ENCODE results near the gene LONP1. TPM values are rescaled to one million over a fixed set of nuclear protein-coding genes. Genes with fewer than 3 reads are reported as not detected.

Gene LONP1
- total RNA-seq, 1 donor from 2014 or later = 65.3 TPM

DNA sequence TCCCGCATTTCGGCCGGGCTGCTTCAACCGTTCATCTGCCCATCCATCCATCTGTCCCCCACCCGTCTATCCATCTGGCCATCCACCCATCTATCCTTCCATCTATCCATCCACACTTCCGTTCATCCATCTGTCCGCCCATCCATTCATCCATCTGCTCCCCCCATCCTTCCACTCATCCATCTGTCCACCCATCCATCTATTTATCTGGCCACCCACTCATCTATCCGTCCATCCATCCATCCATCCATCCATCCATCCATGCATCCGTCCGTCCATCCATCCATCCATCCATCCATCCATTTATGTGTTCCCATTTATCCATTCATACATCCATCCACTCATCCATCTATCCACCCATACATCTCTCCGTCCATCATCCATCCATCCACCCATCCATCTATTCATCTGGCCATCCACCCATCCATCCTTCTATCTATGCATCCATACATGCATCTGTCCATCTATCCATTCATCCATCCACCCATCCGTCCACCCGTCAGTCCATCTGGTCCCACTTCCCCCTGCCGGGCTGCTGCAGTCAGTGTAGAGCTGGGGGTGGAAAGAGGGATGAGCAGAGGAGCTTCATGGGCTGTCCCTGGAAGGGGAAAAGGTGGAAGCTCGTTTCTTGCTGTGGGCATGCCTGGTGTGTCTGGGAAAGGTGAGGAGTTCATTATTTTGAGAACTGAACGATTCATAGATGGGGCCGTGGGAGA lies 38.4 kb downstream of the LONP1 start:
- Histone ChIP-seq H3K4me3 (peak overlapping the region; percentile 96), H3K36me3 (peaks cover 17% of the 10 kb centered on the region), H3K9me3 (no peaks in the 10 kb centered on the region), H3K27me3 (ENCODE audit: low read depth) (no peaks in the 10 kb centered on the region), H3K27ac (no peak overlapping the region), H3K4me1 (peaks cover 19% of the 10 kb centered on the region)
- TF ChIP-seq, protein P1, sequence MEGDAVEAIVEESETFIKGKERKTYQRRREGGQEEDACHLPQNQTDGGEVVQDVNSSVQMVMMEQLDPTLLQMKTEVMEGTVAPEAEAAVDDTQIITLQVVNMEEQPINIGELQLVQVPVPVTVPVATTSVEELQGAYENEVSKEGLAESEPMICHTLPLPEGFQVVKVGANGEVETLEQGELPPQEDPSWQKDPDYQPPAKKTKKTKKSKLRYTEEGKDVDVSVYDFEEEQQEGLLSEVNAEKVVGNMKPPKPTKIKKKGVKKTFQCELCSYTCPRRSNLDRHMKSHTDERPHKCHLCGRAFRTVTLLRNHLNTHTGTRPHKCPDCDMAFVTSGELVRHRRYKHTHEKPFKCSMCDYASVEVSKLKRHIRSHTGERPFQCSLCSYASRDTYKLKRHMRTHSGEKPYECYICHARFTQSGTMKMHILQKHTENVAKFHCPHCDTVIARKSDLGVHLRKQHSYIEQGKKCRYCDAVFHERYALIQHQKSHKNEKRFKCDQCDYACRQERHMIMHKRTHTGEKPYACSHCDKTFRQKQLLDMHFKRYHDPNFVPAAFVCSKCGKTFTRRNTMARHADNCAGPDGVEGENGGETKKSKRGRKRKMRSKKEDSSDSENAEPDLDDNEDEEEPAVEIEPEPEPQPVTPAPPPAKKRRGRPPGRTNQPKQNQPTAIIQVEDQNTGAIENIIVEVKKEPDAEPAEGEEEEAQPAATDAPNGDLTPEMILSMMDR (IDR thresholded peaks at IDR 0.05) = no peak
- ATAC-seq (no peak), DNase-seq (no peak)
- intact Hi-C loops (cut with DNase I) = no loop called here

DNA sequence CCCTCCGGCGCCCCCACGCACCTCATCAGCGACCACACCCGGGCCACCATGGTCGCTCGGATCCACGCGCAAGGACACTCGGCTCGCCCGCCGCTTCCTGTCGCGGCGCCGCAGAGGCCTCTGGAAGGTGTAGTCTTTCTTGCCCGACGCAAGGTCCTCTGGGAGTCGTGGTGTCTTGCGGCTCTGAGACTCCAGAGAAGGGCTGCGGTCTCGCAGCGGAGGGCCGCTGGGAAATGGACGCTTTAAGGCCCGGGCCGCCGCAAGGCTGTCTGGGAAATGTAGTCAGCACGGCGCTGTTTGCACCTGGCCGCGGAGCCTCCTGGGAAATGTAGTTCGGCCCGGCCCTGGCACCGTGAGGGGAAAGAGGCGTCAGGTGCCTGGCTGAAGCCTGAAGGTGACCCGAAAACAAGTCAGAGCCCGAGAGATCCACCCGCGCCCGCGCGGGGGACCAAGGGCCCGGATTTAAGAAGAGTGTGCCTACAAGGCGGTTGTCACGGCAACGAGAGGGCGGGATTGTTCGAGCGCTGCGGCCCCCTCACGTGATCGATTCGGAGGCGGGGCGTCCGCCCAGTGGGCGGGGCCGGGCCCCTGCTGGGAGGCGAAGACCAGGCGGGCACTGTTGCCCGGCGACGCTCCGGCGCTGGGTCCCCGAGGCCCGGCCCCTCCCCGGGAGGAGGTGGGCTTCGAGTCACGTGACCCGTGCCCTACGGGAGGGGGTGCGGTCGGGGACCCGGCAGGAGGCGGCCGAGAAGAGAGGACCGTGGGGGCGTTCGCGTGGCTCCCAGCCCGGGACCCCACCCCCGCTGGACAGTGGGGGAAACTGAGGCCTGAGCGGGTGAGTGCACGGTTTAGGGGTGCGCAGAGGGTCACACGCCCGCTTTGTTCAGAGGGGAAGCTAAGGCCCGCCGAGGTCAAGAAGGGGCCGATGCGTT lies 39.2 kb downstream of the LONP1 start, which contains the start of the genes HSD11B1L and MICOS13:
TSS of gene HSD11B1L (plus strand) at position 591 of the 932 bp plus-strand sequence. CDS start 3,806 bp downstream, outside the sequence.
TSS of gene MICOS13 (minus strand) at position 80 of the 932 bp plus-strand sequence. CDS start at position 50, 30 bp downstream.
- no peaks in the 10 kb centered on the region for H3K27me3 ChIP-seq (ENCODE audit: low read depth)
- ATAC-seq (peak; percentile 97), DNase-seq (peak; percentile 100)
- TF ChIP-seq, protein P1 (IDR thresholded peaks at IDR 0.05) = no peak
- H3K36me3 ChIP-seq = peaks cover 17% of the 10 kb centered on the region
- peak within 1 kb of the TSS; percentile 93 for H3K27ac ChIP-seq
- H3K9me3 ChIP-seq = no peaks in the 10 kb centered on the region
- intact Hi-C loops (cut with DNase I) = no loop called here
- H3K4me3 ChIP-seq = peak within 1 kb of the TSS; percentile 96
- H3K4me1 ChIP-seq = peaks cover 16% of the 10 kb centered on the region

- H3K4me1 ChIP-seq = peaks cover 16% of the 10 kb centered on the region
- no peaks in the 10 kb centered on the region for H3K9me3 ChIP-seq
- intact Hi-C loops (cut with DNase I) = no loop called here
- TF ChIP-seq, protein P1 (IDR thresholded peaks at IDR 0.05) = no peak
- H3K27ac ChIP-seq = peak overlapping the region; percentile 93
- no peaks in the 10 kb centered on the region for H3K27me3 ChIP-seq (ENCODE audit: low read depth)
- H3K4me3 ChIP-seq = peak overlapping the region; percentile 96
- ATAC-seq (peak in 1 of 2 donors; percentile 5), DNase-seq (peak; percentile 68)
- H3K36me3 ChIP-seq = peaks cover 17% of the 10 kb centered on the region
Observed at GRCh38 chr19:5680084-5680436, 39.9 kb downstream of the LONP1 start.

GRCh38 chr19:5679289-5680083 lies 40.5 kb downstream of the LONP1 start:
- no peaks in the 10 kb centered on the region for H3K27me3 ChIP-seq (ENCODE audit: low read depth)
- no peak for ATAC-seq
- H3K9me3 ChIP-seq = no peaks in the 10 kb centered on the region
- DNase-seq = peak; percentile 58
- intact Hi-C loops (cut with DNase I) = no loop called here
- TF ChIP-seq, protein P1 (IDR thresholded peaks at IDR 0.05) = no peak
- peak overlapping the region; percentile 93 for H3K27ac ChIP-seq
- peaks cover 17% of the 10 kb centered on the region for H3K36me3 ChIP-seq
- H3K4me3 ChIP-seq = peak overlapping the region; percentile 96
- H3K4me1 ChIP-seq = peaks cover 16% of the 10 kb centered on the region
